GOT3 (cell line): Measurements from ENCODE around the gene CTDSP2.
"Not testable (repeated sequence)": the region's sequence is repeated elsewhere in the genome, so short reads cannot be mapped to it uniquely, and the experiment has no call there.

Experiments used
- DNase-seq: peaks from one replicate; lab custom pipeline; 2025; ENCODE audit warnings: mixed read lengths; lab: John Stamatoyannopoulos, UW

The CTDSP2 gene

GRCh38 chr12:57782243-57782607 lies 64.3 kb downstream of the CTDSP2 start:
- DNase-seq: no peak

- no peak for DNase-seq
Measured at GRCh38 chr12:57781801-57782200, 64.7 kb downstream of the CTDSP2 start.

GRCh38 chr12:57781244-57781643 lies 65.3 kb downstream of the CTDSP2 start:
- DNase-seq: no peak

- DNase-seq: no peak
Measured at GRCh38 chr12:57780284-57780897, 66.1 kb downstream of the CTDSP2 start.

- no peak for DNase-seq
Measured at GRCh38 chr12:57779736-57780135, 66.8 kb downstream of the CTDSP2 start.

- DNase-seq: no peak
Measured at GRCh38 chr12:57777911-57778310, 68.6 kb downstream of the CTDSP2 start.

GRCh38 chr12:57777367-57777766 lies 69.2 kb downstream of the CTDSP2 start:
- DNase-seq: no peak

GRCh38 chr12:57776247-57776587 lies 70.3 kb downstream of the CTDSP2 start:
- no peak for DNase-seq

GRCh38 chr12:57775563-57776246 lies 70.8 kb downstream of the CTDSP2 start:
- no peak for DNase-seq

GRCh38 chr12:57775044-57775443 lies 71.5 kb downstream of the CTDSP2 start:
- no peak for DNase-seq

GRCh38 chr12:57774634-57775033 lies 71.9 kb downstream of the CTDSP2 start:
- DNase-seq: not testable (repeated sequence)

GRCh38 chr12:57772429-57773322 lies 73.9 kb downstream of the CTDSP2 start, which contains the start of gene EEF1AKMT3:
Gene EEF1AKMT3, plus strand, starts transcription at chr12:57772614. Its CDS starts 111 bp downstream, at chr12:57772725.
- DNase-seq: peak; percentile 100

- peak; percentile 100 for DNase-seq
Measured at GRCh38 chr12:57771873-57772428, 74.6 kb downstream of the CTDSP2 start, which contains the start of gene METTL1. Gene METTL1, minus strand, starts transcription at chr12:57772105. Its CDS starts 22 bp downstream, at chr12:57772083.

- DNase-seq: no peak
Measured at GRCh38 chr12:57771236-57771872, 75.2 kb downstream of the CTDSP2 start.

- DNase-seq: no peak
Measured at GRCh38 chr12:57770734-57771133, 75.8 kb downstream of the CTDSP2 start.
